MM.1S (cell line): ENCODE data around the gene HPCAL1.
"Not testable (repeated sequence)": the region's sequence is repeated elsewhere in the genome, so short reads cannot be mapped to it uniquely, and the experiment has no call there.

Source experiments
- DNase-seq: peaks from one replicate; pipeline ENCODE4 v3.0.0-alpha.2; 2015
- H2AFZ ChIP-seq: fragments of 300-600 bp; sonication (generic); 2 replicates; pipeline ENCODE4 v1.6.0; 2016; ENCODE audit warnings: antibody characterized with exemption, low read length
- H3F3A ChIP-seq: fragments of 300-600 bp; sonication (generic); 2 replicates; pipeline ENCODE4 v1.6.1; 2016; ENCODE audit warnings: mild to moderate bottlenecking, antibody characterized with exemption, low read length, moderate library complexity, mixed read lengths; ENCODE audit not compliant: insufficient read depth
- H3K27ac ChIP-seq: fragments of 300-600 bp; sonication (generic); 2 replicates; pipeline ENCODE4 v1.5.1; 2016; ENCODE audit warnings: mild to moderate bottlenecking, low read length
- H3K27me3 ChIP-seq: fragments of 300-600 bp; sonication (generic); replicated peaks from 2 replicates; pipeline ENCODE4 v1.6.0; 2016; ENCODE audit warnings: low read length; ENCODE audit not compliant: insufficient read depth
- H3K36me3 ChIP-seq: fragments of 300-600 bp; sonication (generic); replicated peaks from 2 replicates; pipeline ENCODE4 v1.6.1; 2016; ENCODE audit warnings: mild to moderate bottlenecking, low read length, mixed read lengths; ENCODE audit not compliant: insufficient read depth
- H3K4me1 ChIP-seq: fragments of 300-600 bp; sonication (generic); 2 replicates; pipeline ENCODE4 v1.6.1; 2016; ENCODE audit warnings: low read length, mixed read lengths
- H3K4me2 ChIP-seq: fragments of 300-600 bp; sonication (generic); 2 replicates; pipeline ENCODE4 v1.6.0; 2016; ENCODE audit warnings: low read depth, low read length
- H3K4me3 ChIP-seq: fragments of 300-600 bp; sonication (generic); 2 replicates; pipeline ENCODE4 v1.5.1; 2016; ENCODE audit warnings: low read length, mixed read lengths
- H3K79me2 ChIP-seq: fragments of 300-600 bp; sonication (generic); 2 replicates; pipeline ENCODE4 v1.6.1; 2016; ENCODE audit warnings: mixed run types, low read length, mixed read lengths
- H3K9ac ChIP-seq: fragments of 300-600 bp; sonication (generic); 2 replicates; pipeline ENCODE4 v1.6.1; 2016; ENCODE audit warnings: low read length, mixed read lengths
- H3K9me2 ChIP-seq: fragments of 300-600 bp; sonication (generic); replicated peaks from 2 replicates; pipeline ENCODE4 v1.6.1; 2016; ENCODE audit warnings: mild to moderate bottlenecking, low read length, mixed read lengths; ENCODE audit not compliant: insufficient read depth
- H3K9me3 ChIP-seq: fragments of 300-600 bp; sonication (generic); replicated peaks from 2 replicates; pipeline ENCODE4 v1.6.1; 2016; ENCODE audit warnings: mild to moderate bottlenecking, low read length, mixed read lengths; ENCODE audit not compliant: insufficient read depth
- H4K20me1 ChIP-seq: fragments of 300-600 bp; sonication (generic); 2 replicates; pipeline ENCODE4 v1.6.1; 2016; ENCODE audit warnings: mild to moderate bottlenecking, low read length, moderate library complexity, mixed read lengths; ENCODE audit not compliant: insufficient read depth
- CTCF ChIP-seq: fragments of 300-600 bp; sonication (generic); IDR thresholded peaks from 2 replicates; pipeline ENCODE4 v1.5.1; 2016; ENCODE audit warnings: antibody characterized with exemption, low read length, mixed read lengths
- EZH2 ChIP-seq: fragments of 300-600 bp; sonication (generic); optimal IDR thresholded peaks from 2 replicates; pipeline ENCODE3; 2017; ENCODE audit warnings: low read depth, mild to moderate bottlenecking, antibody characterized with exemption, low read length, mixed read lengths
- EZH2phosphoT487 ChIP-seq: fragments of 300-600 bp; sonication (generic); IDR thresholded peaks from 2 replicates; pipeline ENCODE4 v1.6.1; 2018; ENCODE audit warnings: antibody characterized with exemption, low read length

HPCAL1 gene

GRCh38 chr2:10289352-10289751, 13.4 kb upstream of the HPCAL1 start:
- H2AFZ ChIP-seq, result no peak overlapping the region

GRCh38 chr2:10289891-10290290, 12.8 kb upstream of the HPCAL1 start:
- Histone ChIP-seq H3K9me2 (no peaks in the 10 kb centered on the region), H3K27me3 (no peaks in the 10 kb centered on the region), H3K4me3 (no peak overlapping the region), H3K79me2 (no peaks in the 10 kb centered on the region), H3K9me3 (no peaks in the 10 kb centered on the region), H3K36me3 (no peaks in the 10 kb centered on the region), H4K20me1 (no peaks in the 10 kb centered on the region), H3K27ac (no peak overlapping the region), H3K9ac (no peak overlapping the region), H3K4me1 (no peaks in the 10 kb centered on the region; the same call in 1 of the 2 replicates), H3F3A (no peaks in the 10 kb centered on the region), H2AFZ (no peak overlapping the region), H3K4me2 (no peak overlapping the region)
- DNase-seq, result no peak
- TF ChIP-seq EZH2phosphoT487 (no peak), CTCF (no peak), EZH2 (no peak)

More at GRCh38 chr2:10289352-10289751, 13.4 kb upstream of the HPCAL1 start:
- Histone ChIP-seq H3K36me3 (no peaks in the 10 kb centered on the region), H3K79me2 (no peaks in the 10 kb centered on the region), H3K9ac (no peak overlapping the region), H3K4me1 (no peaks in the 10 kb centered on the region; the same call in 1 of the 2 replicates), H3K27me3 (no peaks in the 10 kb centered on the region), H3K4me2 (no peak overlapping the region), H3F3A (no peaks in the 10 kb centered on the region), H4K20me1 (no peaks in the 10 kb centered on the region), H3K27ac (no peak overlapping the region), H3K9me3 (no peaks in the 10 kb centered on the region), H3K9me2 (no peaks in the 10 kb centered on the region), H3K4me3 (no peak overlapping the region)
- TF ChIP-seq EZH2, result no peak
- no peak for TF ChIP-seq EZH2phosphoT487
- no peak for TF ChIP-seq CTCF
- DNase-seq, result no peak

GRCh38 chr2:10291376-10291775, 11.3 kb upstream of the HPCAL1 start:
- H4K20me1 ChIP-seq, H3K9me2 ChIP-seq, H3K4me2 ChIP-seq, H3K27ac ChIP-seq, H3F3A ChIP-seq, H2AFZ ChIP-seq, H3K4me3 ChIP-seq, H3K36me3 ChIP-seq, DNase-seq, H3K4me1 ChIP-seq, H3K27me3 ChIP-seq, H3K9ac ChIP-seq, H3K79me2 ChIP-seq, H3K9me3 ChIP-seq: not testable (repeated sequence)

GRCh38 chr2:10292033-10292432, 10.7 kb upstream of the HPCAL1 start:
- Histone ChIP-seq H2AFZ (no peak overlapping the region), H3K4me2 (no peak overlapping the region), H3F3A (no peaks in the 10 kb centered on the region), H3K27me3 (no peaks in the 10 kb centered on the region), H3K36me3 (no peaks in the 10 kb centered on the region), H3K4me3 (no peak overlapping the region), H3K9me2 (no peaks in the 10 kb centered on the region), H3K9me3 (no peaks in the 10 kb centered on the region), H4K20me1 (no peaks in the 10 kb centered on the region), H3K4me1 (no peaks in the 10 kb centered on the region), H3K9ac (no peak overlapping the region), H3K79me2 (no peaks in the 10 kb centered on the region), H3K27ac (no peak overlapping the region)
- DNase-seq, result no peak
- TF ChIP-seq EZH2 (no peak), CTCF (no peak), EZH2phosphoT487 (no peak)
